Measurements from ENCODE around the gene GPR132. TPM values are rescaled to one million over a fixed set of nuclear protein-coding genes. Genes with fewer than 3 reads are reported as not detected.

Gene GPR132
- total and polyA plus RNA-seq, 9 of the 15 experiments (the other 6 are each of a cell fraction or from before 2014, with no cell fraction given): 0.01 to 1.1 (median 0.25) TPM; not detected in 1

DNA sequence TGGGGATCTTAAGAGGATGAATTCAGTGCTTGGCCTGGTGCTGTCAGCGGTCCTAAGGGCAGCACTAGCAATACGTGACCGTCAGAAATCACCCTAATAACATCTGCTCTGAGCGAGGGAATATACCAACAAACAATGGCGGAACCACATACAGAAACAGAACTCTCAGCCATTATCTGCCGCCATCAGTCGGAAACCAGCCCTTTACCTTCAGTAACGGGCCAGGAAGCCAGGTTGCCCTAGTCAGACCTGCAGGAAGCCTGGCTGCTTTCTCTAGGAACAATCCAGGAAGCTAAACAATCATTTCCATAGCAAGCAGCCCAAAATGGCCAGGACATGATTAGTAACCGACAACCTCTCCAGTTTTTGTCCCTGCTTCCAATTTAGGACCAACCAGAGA is 50.0 kb downstream of the GPR132 start (continued):
- TF ChIP-seq, protein P1, sequence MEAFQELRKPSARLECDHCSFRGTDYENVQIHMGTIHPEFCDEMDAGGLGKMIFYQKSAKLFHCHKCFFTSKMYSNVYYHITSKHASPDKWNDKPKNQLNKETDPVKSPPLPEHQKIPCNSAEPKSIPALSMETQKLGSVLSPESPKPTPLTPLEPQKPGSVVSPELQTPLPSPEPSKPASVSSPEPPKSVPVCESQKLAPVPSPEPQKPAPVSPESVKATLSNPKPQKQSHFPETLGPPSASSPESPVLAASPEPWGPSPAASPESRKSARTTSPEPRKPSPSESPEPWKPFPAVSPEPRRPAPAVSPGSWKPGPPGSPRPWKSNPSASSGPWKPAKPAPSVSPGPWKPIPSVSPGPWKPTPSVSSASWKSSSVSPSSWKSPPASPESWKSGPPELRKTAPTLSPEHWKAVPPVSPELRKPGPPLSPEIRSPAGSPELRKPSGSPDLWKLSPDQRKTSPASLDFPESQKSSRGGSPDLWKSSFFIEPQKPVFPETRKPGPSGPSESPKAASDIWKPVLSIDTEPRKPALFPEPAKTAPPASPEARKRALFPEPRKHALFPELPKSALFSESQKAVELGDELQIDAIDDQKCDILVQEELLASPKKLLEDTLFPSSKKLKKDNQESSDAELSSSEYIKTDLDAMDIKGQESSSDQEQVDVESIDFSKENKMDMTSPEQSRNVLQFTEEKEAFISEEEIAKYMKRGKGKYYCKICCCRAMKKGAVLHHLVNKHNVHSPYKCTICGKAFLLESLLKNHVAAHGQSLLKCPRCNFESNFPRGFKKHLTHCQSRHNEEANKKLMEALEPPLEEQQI (IDR thresholded peaks at IDR 0.05): no peak
- TF ChIP-seq EP300 (IDR thresholded peaks at IDR 0.05; ENCODE audit: low read length): peak; percentile 33; the same call in 1 of the 2 replicates
- peak; percentile 64 for TF ChIP-seq SPI1 (IDR thresholded peaks at IDR 0.05; ENCODE audit: borderline replicate concordance, low read depth, low read length)
- no peak for TF ChIP-seq BRCA1 (IDR thresholded peaks at IDR 0.05)
- no peak for TF ChIP-seq BRCA1 (CRISPR knock-in tag; IDR thresholded peaks at IDR 0.05)
- TF ChIP-seq ZBTB8A (IDR thresholded peaks at IDR 0.05; ENCODE audit: partially characterized antibody): no peak
- TF ChIP-seq TBL1XR1 (IDR thresholded peaks at IDR 0.05; ENCODE audit: low read length in 2 of 2): 0 out of 4 replicates have a peak, but pooled peaks of 1 of the 2 experiments have one; percentile 31
- no peak for TF ChIP-seq ARHGAP35 (IDR thresholded peaks at IDR 0.05; ENCODE audit: partially characterized antibody)
- TF ChIP-seq ETS2 (tag; IDR thresholded peaks at IDR 0.05; ENCODE audit: borderline replicate concordance, poor library complexity, severe bottlenecking): no peak
- no peak for TF ChIP-seq CREB1 (IDR thresholded peaks at IDR 0.05)
- no peak for TF ChIP-seq CREB1 (CRISPR knock-in tag; IDR thresholded peaks at IDR 0.05)
- TF ChIP-seq U2AF2 (optimal IDR thresholded peaks at IDR 0.05; ENCODE audit: low read depth, low read length): no peak
- TF ChIP-seq FOXA1 (IDR thresholded peaks at IDR 0.05; ENCODE audit: borderline replicate concordance): no peak
- no peak for TF ChIP-seq ZNF316 (IDR thresholded peaks at IDR 0.05)
- no peak for TF ChIP-seq KLF1 (tag; IDR thresholded peaks at IDR 0.05)
- peak; percentile 14; the same call in 1 of the 2 replicates for TF ChIP-seq CBFA2T3 (IDR thresholded peaks at IDR 0.05)
- TF ChIP-seq ARID1B (IDR thresholded peaks at IDR 0.05): peak; percentile 19; the same call in 1 of the 2 replicates
- TF ChIP-seq TRIM28 (IDR thresholded peaks at IDR 0.05): no peak
- 0 out of 2 replicates have a peak, but pooled peaks have one; percentile 28 for TF ChIP-seq SOX6 (IDR thresholded peaks at IDR 0.05)
- peak in 1 of 3 experiments; percentile 59 for TF ChIP-seq YY1 (IDR thresholded peaks at IDR 0.05; ENCODE audit: borderline replicate concordance in 1 of 3, control insufficient read depth in 1 of 3, extremely low read depth in 1 of 3, insufficient read depth in 3 of 3, insufficient read length in 1 of 3, insufficient replicate concordance in 2 of 3, low read depth in 1 of 3, low read length in 2 of 3)
- TF ChIP-seq, protein P2, sequence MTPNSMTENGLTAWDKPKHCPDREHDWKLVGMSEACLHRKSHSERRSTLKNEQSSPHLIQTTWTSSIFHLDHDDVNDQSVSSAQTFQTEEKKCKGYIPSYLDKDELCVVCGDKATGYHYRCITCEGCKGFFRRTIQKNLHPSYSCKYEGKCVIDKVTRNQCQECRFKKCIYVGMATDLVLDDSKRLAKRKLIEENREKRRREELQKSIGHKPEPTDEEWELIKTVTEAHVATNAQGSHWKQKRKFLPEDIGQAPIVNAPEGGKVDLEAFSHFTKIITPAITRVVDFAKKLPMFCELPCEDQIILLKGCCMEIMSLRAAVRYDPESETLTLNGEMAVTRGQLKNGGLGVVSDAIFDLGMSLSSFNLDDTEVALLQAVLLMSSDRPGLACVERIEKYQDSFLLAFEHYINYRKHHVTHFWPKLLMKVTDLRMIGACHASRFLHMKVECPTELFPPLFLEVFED (CRISPR knock-in tag; conservative IDR thresholded peaks at IDR 0.05): no peak
- no peak for TF ChIP-seq ZBTB1 (CRISPR knock-in tag; IDR thresholded peaks at IDR 0.05; ENCODE audit: borderline replicate concordance, low read depth)
- TF ChIP-seq CAMTA2 (CRISPR knock-in tag; conservative IDR thresholded peaks at IDR 0.05): no peak
- no peak for TF ChIP-seq ZFX (CRISPR knock-in tag; IDR thresholded peaks at IDR 0.05)
- TF ChIP-seq GATA2 (CRISPR knock-in tag; IDR thresholded peaks at IDR 0.05): peak; percentile 74; the same call in 1 of the 2 replicates
- TF ChIP-seq, protein P3, sequence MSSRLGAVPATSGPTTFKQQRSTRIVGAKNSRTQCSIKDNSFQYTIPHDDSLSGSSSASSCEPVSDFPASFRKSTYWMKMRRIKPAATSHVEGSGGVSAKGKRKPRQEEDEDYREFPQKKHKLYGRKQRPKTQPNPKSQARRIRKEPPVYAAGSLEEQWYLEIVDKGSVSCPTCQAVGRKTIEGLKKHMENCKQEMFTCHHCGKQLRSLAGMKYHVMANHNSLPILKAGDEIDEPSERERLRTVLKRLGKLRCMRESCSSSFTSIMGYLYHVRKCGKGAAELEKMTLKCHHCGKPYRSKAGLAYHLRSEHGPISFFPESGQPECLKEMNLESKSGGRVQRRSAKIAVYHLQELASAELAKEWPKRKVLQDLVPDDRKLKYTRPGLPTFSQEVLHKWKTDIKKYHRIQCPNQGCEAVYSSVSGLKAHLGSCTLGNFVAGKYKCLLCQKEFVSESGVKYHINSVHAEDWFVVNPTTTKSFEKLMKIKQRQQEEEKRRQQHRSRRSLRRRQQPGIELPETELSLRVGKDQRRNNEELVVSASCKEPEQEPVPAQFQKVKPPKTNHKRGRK (tag; IDR thresholded peaks at IDR 0.05): no peak
- no peak for TF ChIP-seq CBX1 (IDR thresholded peaks at IDR 0.05; ENCODE audit: low read depth)

Measured in K562 (cell line).